GM10847 (cell line): ENCODE data around the gene ZCWPW1.

Experiments
- POLR2A ChIP-seq: IDR thresholded peaks from 2 replicates; pipeline ENCODE4 v1.6.1; 2011; ENCODE audit not compliant: insufficient read length; ENCODE audit errors: extremely low read depth

ZCWPW1 gene

GRCh38 chr7:100441641-100442535 is 13.4 kb upstream of the ZCWPW1 start:
- TF ChIP-seq POLR2A, result no peak

DNA sequence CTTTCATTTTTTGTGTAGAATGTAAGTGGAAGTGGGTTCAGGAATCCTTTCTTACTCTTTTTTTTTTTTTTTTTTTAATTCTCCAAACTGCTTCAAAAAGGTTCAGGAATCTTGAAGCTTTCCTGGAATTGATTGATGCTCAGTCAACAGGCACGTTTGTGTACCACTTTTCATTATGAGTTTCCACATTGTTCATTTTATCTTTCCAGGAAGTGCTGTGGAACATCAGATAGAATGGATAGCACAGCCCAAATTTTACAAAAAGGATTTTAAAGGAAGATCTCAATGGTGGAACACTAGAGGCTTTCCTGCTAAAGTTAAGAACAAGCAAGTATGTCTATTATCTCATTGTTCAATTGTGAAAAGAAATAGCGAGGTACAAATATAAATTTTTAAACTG is 9.7 kb upstream of the ZCWPW1 start:
- TF ChIP-seq POLR2A, result no peak

DNA sequence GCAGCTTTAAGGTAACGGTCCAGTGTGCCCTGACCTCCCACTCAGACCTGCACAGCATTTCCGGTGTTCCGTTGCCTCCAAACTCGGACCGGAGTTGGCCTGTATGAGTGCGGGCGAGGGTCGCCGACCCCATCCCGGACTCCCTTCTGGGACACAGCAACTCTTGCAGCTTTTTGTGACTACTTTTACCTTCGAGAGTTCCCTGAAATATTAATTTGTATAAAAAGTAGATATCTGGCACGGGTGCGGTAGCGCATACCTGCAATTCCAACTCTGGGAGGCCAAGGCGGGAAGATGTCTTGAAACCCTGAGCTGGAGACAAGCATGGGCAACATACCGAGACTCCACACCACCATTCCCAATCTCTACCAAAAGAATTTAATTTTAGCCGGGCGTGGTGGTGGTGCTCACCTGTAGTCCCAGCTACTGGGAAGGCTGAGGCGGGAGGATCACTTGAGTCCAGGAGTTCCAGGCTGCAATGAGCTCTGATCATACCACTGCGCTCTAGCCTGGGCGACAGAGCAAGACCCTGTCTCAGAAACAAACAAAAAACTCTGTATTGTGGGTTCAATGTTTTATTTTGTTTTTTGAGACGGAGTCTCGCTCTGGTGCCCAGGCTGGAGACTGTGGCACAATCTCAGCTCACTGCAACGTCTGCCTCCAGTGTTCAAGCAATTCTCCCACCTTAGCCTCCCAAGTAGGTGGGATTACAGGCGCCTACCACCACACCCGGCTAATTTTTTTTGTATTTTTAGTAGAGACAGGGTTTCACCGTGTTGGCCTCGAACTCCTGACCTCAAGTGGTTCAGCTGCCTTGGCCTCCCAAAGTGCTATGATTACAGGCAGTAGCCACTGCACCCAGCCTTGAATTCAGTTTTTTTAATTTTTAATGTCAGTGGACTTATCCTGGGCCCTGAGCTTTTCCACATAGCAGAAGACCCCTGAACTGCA is 8.9 kb upstream of the ZCWPW1 start:
- TF ChIP-seq POLR2A, result no peak

- TF ChIP-seq POLR2A, result no peak
These were observed 7.2 kb upstream of the ZCWPW1 start for GRCh38 chr7:100435401-100436304.

GRCh38 chr7:100434297-100435144 is 6.0 kb upstream of the ZCWPW1 start:
- no peak for TF ChIP-seq POLR2A

DNA sequence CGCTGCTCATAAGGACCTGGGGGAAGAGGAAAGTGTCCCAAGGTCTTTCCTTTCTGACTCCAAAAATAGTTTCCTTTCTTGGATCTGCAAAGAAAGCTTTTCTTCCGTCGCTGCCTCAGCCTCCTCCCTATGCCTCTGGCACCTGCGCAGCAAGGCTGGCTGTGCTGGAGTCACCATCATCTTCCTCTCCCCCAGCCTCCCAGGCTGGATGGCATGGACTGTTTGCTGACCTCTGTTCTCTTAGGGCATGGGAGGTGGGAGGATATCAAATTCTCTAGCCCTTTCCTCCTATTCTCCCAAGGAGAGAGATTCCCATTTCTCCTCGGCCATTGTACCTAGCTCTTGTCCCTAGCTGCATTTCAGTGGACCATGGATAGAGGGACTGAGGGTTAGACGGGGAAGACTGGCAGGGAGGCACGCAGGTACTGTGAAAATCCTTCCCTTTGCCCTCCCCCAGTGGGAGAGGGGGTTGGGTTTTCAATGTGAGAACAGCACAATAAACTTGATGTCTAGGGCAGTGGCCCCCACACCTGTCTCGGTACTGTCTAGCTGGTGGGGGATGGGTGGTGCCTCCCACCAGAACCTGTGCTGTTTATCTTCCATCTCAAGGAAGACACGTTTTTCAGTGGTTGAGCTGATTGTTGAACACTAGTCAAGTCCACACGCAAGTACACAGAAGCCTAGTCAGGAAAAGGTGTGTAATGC is 5.2 kb upstream of the ZCWPW1 start:
- TF ChIP-seq POLR2A, result no peak

GRCh38 chr7:100433276-100433591 is 4.7 kb upstream of the ZCWPW1 start:
- TF ChIP-seq POLR2A, result no peak

GRCh38 chr7:100432621-100433275 is 4.2 kb upstream of the ZCWPW1 start:
- no peak for TF ChIP-seq POLR2A

DNA sequence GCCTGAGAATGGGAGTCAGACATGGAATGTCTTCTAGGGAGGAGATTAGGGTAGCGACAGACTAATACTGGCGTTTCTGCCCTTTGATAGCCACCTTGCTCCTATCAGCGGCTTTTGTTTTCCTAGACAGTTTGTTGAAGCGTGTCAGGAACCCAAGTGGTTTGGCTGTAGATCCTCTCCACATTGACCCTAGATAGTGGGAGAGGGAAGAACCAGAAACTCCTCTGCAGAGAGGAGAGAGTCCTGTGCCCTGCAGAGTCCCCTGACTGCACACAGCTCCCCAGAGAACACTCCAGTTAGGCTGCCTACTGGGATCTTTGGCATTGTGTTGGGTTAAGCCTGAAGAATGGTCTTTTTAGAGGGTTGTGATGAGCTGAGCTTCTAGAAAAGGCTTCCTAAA is 3.5 kb upstream of the ZCWPW1 start:
- TF ChIP-seq POLR2A, result no peak

- no peak for TF ChIP-seq POLR2A
These were observed 2.8 kb upstream of the ZCWPW1 start for GRCh38 chr7:100431286-100431735.

GRCh38 chr7:100430493-100431285 is 2.2 kb upstream of the ZCWPW1 start:
- TF ChIP-seq POLR2A, result no peak
